ENCODE measurements around the gene FAM53A. TPM values are rescaled to one million over a fixed set of nuclear protein-coding genes. Genes with fewer than 3 reads are reported as not detected.

The FAM53A gene
- total and polyA plus RNA-seq, 4 donors, result 0.44 to 2.2 (median 0.97) TPM

GRCh38 chr4:1713003-1713851, 29.1 kb upstream of the FAM53A start (continued):
- TF ChIP-seq, protein P1, sequence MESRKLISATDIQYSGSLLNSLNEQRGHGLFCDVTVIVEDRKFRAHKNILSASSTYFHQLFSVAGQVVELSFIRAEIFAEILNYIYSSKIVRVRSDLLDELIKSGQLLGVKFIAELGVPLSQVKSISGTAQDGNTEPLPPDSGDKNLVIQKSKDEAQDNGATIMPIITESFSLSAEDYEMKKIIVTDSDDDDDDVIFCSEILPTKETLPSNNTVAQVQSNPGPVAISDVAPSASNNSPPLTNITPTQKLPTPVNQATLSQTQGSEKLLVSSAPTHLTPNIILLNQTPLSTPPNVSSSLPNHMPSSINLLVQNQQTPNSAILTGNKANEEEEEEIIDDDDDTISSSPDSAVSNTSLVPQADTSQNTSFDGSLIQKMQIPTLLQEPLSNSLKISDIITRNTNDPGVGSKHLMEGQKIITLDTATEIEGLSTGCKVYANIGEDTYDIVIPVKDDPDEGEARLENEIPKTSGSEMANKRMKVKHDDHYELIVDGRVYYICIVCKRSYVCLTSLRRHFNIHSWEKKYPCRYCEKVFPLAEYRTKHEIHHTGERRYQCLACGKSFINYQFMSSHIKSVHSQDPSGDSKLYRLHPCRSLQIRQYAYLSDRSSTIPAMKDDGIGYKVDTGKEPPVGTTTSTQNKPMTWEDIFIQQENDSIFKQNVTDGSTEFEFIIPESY (IDR thresholded peaks at IDR 0.05), result no peak
- no peak for TF ChIP-seq JUND (IDR thresholded peaks at IDR 0.05)
- TF ChIP-seq, protein P2, sequence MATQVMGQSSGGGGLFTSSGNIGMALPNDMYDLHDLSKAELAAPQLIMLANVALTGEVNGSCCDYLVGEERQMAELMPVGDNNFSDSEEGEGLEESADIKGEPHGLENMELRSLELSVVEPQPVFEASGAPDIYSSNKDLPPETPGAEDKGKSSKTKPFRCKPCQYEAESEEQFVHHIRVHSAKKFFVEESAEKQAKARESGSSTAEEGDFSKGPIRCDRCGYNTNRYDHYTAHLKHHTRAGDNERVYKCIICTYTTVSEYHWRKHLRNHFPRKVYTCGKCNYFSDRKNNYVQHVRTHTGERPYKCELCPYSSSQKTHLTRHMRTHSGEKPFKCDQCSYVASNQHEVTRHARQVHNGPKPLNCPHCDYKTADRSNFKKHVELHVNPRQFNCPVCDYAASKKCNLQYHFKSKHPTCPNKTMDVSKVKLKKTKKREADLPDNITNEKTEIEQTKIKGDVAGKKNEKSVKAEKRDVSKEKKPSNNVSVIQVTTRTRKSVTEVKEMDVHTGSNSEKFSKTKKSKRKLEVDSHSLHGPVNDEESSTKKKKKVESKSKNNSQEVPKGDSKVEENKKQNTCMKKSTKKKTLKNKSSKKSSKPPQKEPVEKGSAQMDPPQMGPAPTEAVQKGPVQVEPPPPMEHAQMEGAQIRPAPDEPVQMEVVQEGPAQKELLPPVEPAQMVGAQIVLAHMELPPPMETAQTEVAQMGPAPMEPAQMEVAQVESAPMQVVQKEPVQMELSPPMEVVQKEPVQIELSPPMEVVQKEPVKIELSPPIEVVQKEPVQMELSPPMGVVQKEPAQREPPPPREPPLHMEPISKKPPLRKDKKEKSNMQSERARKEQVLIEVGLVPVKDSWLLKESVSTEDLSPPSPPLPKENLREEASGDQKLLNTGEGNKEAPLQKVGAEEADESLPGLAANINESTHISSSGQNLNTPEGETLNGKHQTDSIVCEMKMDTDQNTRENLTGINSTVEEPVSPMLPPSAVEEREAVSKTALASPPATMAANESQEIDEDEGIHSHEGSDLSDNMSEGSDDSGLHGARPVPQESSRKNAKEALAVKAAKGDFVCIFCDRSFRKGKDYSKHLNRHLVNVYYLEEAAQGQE (IDR thresholded peaks at IDR 0.05), result no peak
- no peak for TF ChIP-seq YY1 (IDR thresholded peaks at IDR 0.05)

GRCh38 chr4:1712216-1713002, 28.3 kb upstream of the FAM53A start, which contains the start of gene SLBP:
TSS of gene SLBP (minus strand) at chr4:1712319. CDS start at chr4:1712188, 131 bp downstream.
- under 1% methylated on average over 98 of the region's 98 CpGs for WGBS

More at GRCh38 chr4:1712216-1713002, 28.3 kb upstream of the FAM53A start, which contains the start of gene SLBP:
- Histone ChIP-seq H3K27ac (ENCODE audit: low read depth in 1 of 2, low read length in 2 of 2) (peak within 1 kb of the TSS; percentile 96 to 100), H3K9ac (ENCODE audit: low read depth in 1 of 2, low read length in 2 of 2) (peak within 1 kb of the TSS; percentile 87 to 90), H3K4me1 (ENCODE audit: control insufficient read depth in 4 of 4, insufficient read depth in 4 of 4, low read length in 3 of 4) (peaks cover 6 to 34% (median 21%) of the 10 kb centered on the region in 4 donors), H3K36me3 (ENCODE audit: control insufficient read depth in 4 of 4, insufficient read depth in 3 of 4, low read depth in 1 of 4, low read length in 3 of 4) (peaks cover 0 to 2% (median under 1%) of the 10 kb centered on the region in 4 donors), H3K9me3 (ENCODE audit: control insufficient read depth in 4 of 4, low read length in 3 of 4) (no peaks in the 10 kb centered on the region), H3K4me3 (ENCODE audit: low read depth in 1 of 3, low read length in 3 of 3) (peak within 1 kb of the TSS; percentile 81 to 94 (median 87)), H3K27me3 (ENCODE audit: control insufficient read depth in 4 of 4, insufficient read depth in 4 of 4, low read length in 3 of 4) (no peaks in the 10 kb centered on the region)
- peak; percentile 96 for DNase-seq (ENCODE audit: low spot score)
- TF ChIP-seq RXRA (IDR thresholded peaks at IDR 0.05) (peak; percentile 6 to 13), HNF4G (IDR thresholded peaks at IDR 0.05) (no peak), FOXA1 (IDR thresholded peaks at IDR 0.05) (no peak), GABPA (IDR thresholded peaks at IDR 0.05 in 1 of 2, conservative IDR thresholded peaks at IDR 0.05 in 1 of 2) (peak in 1 of 2 donors; percentile 81), SP1 (IDR thresholded peaks at IDR 0.05) (peak; percentile 80), EGR1 (IDR thresholded peaks at IDR 0.05; ENCODE audit: low read depth in 2 of 2) (peak; percentile 51 to 72), NR2F2 (IDR thresholded peaks at IDR 0.05) (no peak), ATF3 (IDR thresholded peaks at IDR 0.05) (no peak), YY1 (IDR thresholded peaks at IDR 0.05) (no peak), JUND (IDR thresholded peaks at IDR 0.05) (no peak), TAF1 (conservative IDR thresholded peaks at IDR 0.05) (no peak), HNF4A (conservative IDR thresholded peaks at IDR 0.05) (no peak)
- TF ChIP-seq, protein P2 (IDR thresholded peaks at IDR 0.05), result peak; percentile 47
- TF ChIP-seq, protein P1 (IDR thresholded peaks at IDR 0.05), result no peak
- TF ChIP-seq, protein P3, sequence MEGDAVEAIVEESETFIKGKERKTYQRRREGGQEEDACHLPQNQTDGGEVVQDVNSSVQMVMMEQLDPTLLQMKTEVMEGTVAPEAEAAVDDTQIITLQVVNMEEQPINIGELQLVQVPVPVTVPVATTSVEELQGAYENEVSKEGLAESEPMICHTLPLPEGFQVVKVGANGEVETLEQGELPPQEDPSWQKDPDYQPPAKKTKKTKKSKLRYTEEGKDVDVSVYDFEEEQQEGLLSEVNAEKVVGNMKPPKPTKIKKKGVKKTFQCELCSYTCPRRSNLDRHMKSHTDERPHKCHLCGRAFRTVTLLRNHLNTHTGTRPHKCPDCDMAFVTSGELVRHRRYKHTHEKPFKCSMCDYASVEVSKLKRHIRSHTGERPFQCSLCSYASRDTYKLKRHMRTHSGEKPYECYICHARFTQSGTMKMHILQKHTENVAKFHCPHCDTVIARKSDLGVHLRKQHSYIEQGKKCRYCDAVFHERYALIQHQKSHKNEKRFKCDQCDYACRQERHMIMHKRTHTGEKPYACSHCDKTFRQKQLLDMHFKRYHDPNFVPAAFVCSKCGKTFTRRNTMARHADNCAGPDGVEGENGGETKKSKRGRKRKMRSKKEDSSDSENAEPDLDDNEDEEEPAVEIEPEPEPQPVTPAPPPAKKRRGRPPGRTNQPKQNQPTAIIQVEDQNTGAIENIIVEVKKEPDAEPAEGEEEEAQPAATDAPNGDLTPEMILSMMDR (IDR thresholded peaks at IDR 0.05; ENCODE audit: low read depth, low read length, missing input control), result no peak
- TF ChIP-seq, protein P4, sequence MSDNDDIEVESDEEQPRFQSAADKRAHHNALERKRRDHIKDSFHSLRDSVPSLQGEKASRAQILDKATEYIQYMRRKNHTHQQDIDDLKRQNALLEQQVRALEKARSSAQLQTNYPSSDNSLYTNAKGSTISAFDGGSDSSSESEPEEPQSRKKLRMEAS (IDR thresholded peaks at IDR 0.05), result no peak
